Esophagus (tissue), 2 donors: ENCODE measurements around the gene DEFB125. TPM values are rescaled to one million over a fixed set of nuclear protein-coding genes. Genes with fewer than 3 reads are reported as not detected.
"Not testable (repeated sequence)": the region's sequence is repeated elsewhere in the genome, so short reads cannot be mapped to it uniquely, and the experiment has no call there.

Source experiments
- H3K27ac ChIP-seq, 2 donors: one replicate each; pipeline ENCODE4 v1.5.1; 2013; ENCODE audit warnings: low read depth in 2 of 2, mild to moderate bottlenecking in 2 of 2, inconsistent platforms in 1 of 2, low read length in 1 of 2, moderate library complexity in 1 of 2
- H3K27me3 ChIP-seq, 2 donors: one replicate each; pipeline ENCODE4 v1.6.1; 2013; ENCODE audit warnings: low read length in 2 of 2, control low read depth in 1 of 2, mild to moderate bottlenecking in 1 of 2; ENCODE audit not compliant: insufficient read depth in 2 of 2, control insufficient read depth in 1 of 2
- H3K36me3 ChIP-seq, 2 donors: one replicate each; pipeline ENCODE4 v1.6.1; 2013; ENCODE audit warnings: low read length in 1 of 2; ENCODE audit not compliant: control insufficient read depth in 2 of 2, insufficient read depth in 2 of 2
- H3K4me1 ChIP-seq, 2 donors: one replicate each; pipeline ENCODE4 v1.6.1; 2013; ENCODE audit warnings: low read length in 1 of 2; ENCODE audit not compliant: control insufficient read depth in 2 of 2, insufficient read depth in 2 of 2
- H3K4me3 ChIP-seq, 2 donors: one replicate each; pipeline ENCODE4 v1.5.1; 2013; ENCODE audit warnings: low read length in 2 of 2, mild to moderate bottlenecking in 2 of 2, low read depth in 1 of 2, moderate library complexity in 1 of 2
- H3K9me3 ChIP-seq, 2 donors: one replicate each; pipeline ENCODE4 v1.6.1; 2013; ENCODE audit warnings: mild to moderate bottlenecking in 2 of 2, low read depth in 1 of 2, low read length in 1 of 2, moderate library complexity in 1 of 2; ENCODE audit not compliant: control insufficient read depth in 2 of 2, insufficient read depth in 1 of 2
- WGBS, 2 donors: extraction: QIAGEN DNeasy Blood & Tissue Kit; methylation state at CpG; one replicate each; pipeline ENCODE4 v1.1.7; 2013; 5-methylcytosine and 5-hydroxymethylcytosine counted together
- polyA plus RNA-seq, 2 donors: library from polyadenylated mRNA; stranded (reverse); fragments of 200-250 nt; gene quantifications; one replicate each; pipeline ENCODE4 v1.2.3, GENCODE V29; 2013
- donor health status: healthy with polysubstance abuse.
- donor health status: Bipolar disorder and iron deficiency.

DEFB125 gene
- polyA plus RNA-seq, 2 donors: not detected

DNA sequence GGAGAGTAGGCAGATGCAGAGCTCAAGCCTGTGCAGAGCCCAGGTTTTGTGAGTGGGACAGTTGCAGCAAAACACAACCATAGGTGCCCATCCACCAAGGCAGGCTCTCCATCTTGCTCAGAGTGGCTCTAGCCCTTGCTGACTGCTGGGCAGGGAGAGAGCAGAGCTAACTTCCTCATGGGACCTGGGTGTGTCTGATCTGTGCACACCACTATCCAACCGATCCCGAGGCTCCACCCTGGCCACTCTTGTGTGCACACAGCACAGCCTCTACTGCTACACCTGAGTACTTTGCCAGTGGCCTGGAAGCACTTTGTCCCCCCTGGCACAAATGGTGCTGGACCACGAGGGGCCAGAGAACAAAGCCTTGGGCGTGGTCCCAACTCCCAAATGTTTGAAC is 7.9 kb upstream of the DEFB125 start:
- WGBS, 2 donors: 49 to 62% methylated on average over 4 of the region's 4 CpGs
- H3K27me3 ChIP-seq: no peaks in the 10 kb centered on the region
- H3K4me3 ChIP-seq: no peak overlapping the region
- H3K36me3 ChIP-seq: no peaks in the 10 kb centered on the region
- peaks cover 0 to 7% of the 10 kb centered on the region in 2 donors for H3K9me3 ChIP-seq
- H3K27ac ChIP-seq: no peak overlapping the region
- H3K4me1 ChIP-seq: no peaks in the 10 kb centered on the region

GRCh38 chr20:90651-91050 is 3.2 kb downstream of the DEFB125 start:
- Histone ChIP-seq H3K27ac (no peak overlapping the region), H3K4me3 (no peak overlapping the region), H3K27me3 (no peaks in the 10 kb centered on the region), H3K9me3 (peaks cover 0 to 2% of the 10 kb centered on the region in 2 donors), H3K36me3 (no peaks in the 10 kb centered on the region), H3K4me1 (peaks cover 0 to 2% of the 10 kb centered on the region in 2 donors)

DNA sequence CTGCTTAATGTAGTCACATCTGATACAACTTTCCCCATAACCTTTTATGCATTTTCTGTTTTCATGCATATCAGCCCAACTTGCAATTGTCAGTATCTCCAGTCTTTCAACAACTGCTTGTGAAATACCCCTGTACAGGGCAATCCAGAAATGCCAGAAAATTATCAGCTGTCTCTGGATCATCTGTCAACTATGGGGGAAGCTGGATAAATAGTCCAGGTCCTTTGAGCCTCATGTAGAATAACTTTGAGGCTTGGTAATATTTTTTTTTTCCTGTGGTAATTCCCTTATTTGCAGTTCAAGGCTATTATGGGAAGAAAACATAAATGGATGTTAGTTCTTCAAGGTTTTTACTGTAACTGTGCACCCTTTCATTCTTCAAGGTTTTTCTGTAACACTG is 6.2 kb downstream of the DEFB125 start:
- Histone ChIP-seq H3K4me3 (no peak overlapping the region), H3K27ac (no peak overlapping the region)

DNA sequence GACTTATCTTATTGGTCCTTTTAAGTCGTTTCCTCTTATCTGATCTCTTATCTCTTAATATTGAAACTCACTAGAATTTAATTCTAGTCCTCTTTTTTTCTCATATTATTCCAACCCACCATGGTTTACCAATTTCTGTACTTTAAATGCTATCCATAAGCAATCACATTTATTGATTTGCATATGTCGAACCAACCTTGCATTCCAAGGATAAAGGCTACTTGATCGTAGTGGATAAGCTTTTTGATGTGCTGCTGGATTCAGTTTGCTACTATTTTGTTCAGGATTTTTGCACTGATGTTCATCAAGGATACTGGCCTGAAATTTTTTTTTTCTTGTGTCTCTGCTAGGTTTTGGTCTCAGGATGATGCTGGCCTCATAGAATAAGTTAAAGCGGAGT is 7.7 kb downstream of the DEFB125 start:
- Histone ChIP-seq H3K4me1 (peaks cover 0 to 2% of the 10 kb centered on the region in 2 donors), H3K27ac (no peak overlapping the region), H3K4me3 (no peak overlapping the region), H3K9me3 (peaks cover 0 to 2% of the 10 kb centered on the region in 2 donors), H3K27me3 (no peaks in the 10 kb centered on the region), H3K36me3 (peaks cover 0 to 2% of the 10 kb centered on the region in 2 donors)
- 79 to 82% methylated on average over 4 of the region's 4 CpGs for WGBS, 2 donors

More for the DNA sequence above, 6.2 kb downstream of the DEFB125 start:
- Histone ChIP-seq H3K9me3 (peaks cover 0 to 2% of the 10 kb centered on the region in 2 donors), H3K36me3 (peaks cover 0 to 2% of the 10 kb centered on the region in 2 donors), H3K27me3 (no peaks in the 10 kb centered on the region), H3K4me1 (peaks cover 0 to 2% of the 10 kb centered on the region in 2 donors)

- not testable (repeated sequence) for H3K27ac ChIP-seq, H3K36me3 ChIP-seq, H3K9me3 ChIP-seq, H3K4me1 ChIP-seq, H3K27me3 ChIP-seq, H3K4me3 ChIP-seq
- WGBS, 2 donors: 75 to 79% methylated on average over 5 of the region's 5 CpGs
These were observed 10.2 kb downstream of the DEFB125 start for GRCh38 chr20:97691-98090.

DNA sequence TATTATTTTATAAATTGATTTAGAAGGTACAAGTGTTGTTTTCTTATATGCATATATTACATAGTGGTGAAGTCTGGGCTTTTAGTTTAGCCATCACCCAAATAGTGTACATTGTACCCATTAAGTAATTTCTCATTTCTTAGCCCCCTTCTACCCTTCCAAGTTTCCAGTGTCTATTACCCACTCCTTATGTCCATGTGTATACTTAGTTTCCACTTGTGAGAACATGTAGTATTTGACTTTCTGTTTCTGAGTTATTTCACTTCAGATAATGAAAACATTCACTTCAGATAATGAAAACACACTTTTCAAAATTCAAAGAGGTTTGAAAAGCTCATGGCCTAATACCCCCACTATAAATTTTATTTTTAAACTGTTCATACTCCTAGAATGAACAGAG is 14.5 kb downstream of the DEFB125 start:
- H3K36me3 ChIP-seq: peaks cover 0 to under 1% of the 10 kb centered on the region in 2 donors
- no peaks in the 10 kb centered on the region for H3K9me3 ChIP-seq
- no peaks in the 10 kb centered on the region for H3K4me1 ChIP-seq
- no peaks in the 10 kb centered on the region for H3K27me3 ChIP-seq
- no peak overlapping the region for H3K27ac ChIP-seq
- no peak overlapping the region for H3K4me3 ChIP-seq

- Histone ChIP-seq H3K4me1 (no peaks in the 10 kb centered on the region), H3K27ac (no peak overlapping the region), H3K4me3 (no peak overlapping the region), H3K27me3 (no peaks in the 10 kb centered on the region), H3K36me3 (no peaks in the 10 kb centered on the region), H3K9me3 (no peaks in the 10 kb centered on the region)
- WGBS, 2 donors: 82 to 84% methylated on average over 5 of the region's 5 CpGs
These were observed 16.0 kb downstream of the DEFB125 start for GRCh38 chr20:103456-103855.

GRCh38 chr20:112396-112795 is 24.9 kb downstream of the DEFB125 start:
- H3K36me3 ChIP-seq: no peaks in the 10 kb centered on the region
- no peaks in the 10 kb centered on the region for H3K4me1 ChIP-seq
- H3K27ac ChIP-seq: no peak overlapping the region
- peaks cover 0 to 3% of the 10 kb centered on the region in 2 donors for H3K9me3 ChIP-seq
- H3K27me3 ChIP-seq: no peaks in the 10 kb centered on the region
- no peak overlapping the region for H3K4me3 ChIP-seq

DNA sequence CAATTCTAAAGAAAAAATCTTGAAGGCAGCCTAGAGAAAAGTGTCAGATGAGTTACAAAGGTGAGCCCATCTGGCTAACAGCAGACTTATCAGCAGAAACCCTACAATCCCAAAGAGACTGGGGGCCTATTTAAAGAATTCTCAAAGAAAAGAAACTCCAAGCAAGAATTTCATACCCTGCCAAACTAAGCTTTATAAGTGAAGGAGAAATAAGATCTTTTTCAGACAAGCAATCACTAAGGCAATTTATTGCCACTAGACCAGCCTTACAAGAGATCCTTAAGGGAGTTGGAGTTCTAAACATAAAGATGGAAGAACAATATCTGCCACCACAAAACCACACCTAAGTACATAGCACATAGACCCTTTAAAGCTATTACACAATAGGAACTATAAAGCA is 30.0 kb downstream of the DEFB125 start:
- no peak overlapping the region for H3K4me3 ChIP-seq
- H3K9me3 ChIP-seq: peaks cover 0 to 3% of the 10 kb centered on the region in 2 donors
- no peaks in the 10 kb centered on the region for H3K4me1 ChIP-seq
- H3K27ac ChIP-seq: no peak overlapping the region
- no peaks in the 10 kb centered on the region for H3K36me3 ChIP-seq
- no peaks in the 10 kb centered on the region for H3K27me3 ChIP-seq

DNA sequence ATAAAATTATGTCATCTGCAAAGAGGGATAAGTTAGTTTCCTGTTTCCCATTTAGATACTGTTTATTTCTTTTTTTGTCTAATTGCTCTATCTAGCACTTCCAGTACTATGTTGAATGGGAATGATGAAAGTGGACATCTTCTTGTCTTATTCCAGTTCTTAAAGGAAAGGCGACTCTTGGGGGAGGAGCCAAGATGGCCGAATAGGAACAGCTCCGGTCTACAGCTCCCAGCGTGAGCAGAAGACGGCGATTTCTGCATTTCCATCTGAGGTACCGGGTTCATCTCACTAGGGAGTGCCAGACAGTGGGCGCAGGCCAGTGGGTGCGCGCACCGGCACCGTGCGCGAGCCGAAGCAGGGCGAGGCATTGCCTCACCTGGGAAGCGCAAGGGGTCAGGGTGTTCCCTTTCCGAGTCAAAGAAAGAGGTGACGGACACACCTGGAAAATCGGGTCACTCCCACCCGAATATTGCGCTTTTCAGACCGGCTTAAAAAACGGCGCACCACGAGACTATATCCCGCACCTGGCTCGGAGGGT is 42.4 kb downstream of the DEFB125 start:
- H3K36me3 ChIP-seq, H3K27me3 ChIP-seq, H3K9me3 ChIP-seq, H3K4me3 ChIP-seq, H3K27ac ChIP-seq, H3K4me1 ChIP-seq: not testable (repeated sequence)
- WGBS, 2 donors: 76 to 88% methylated on average over 23 to 26 of the region's 28 CpGs
